GM21447 (cell line): ENCODE results near the gene JAG1.

Experiments
- ATAC-seq: cut with Tn5 transposase; IDR thresholded peaks from one replicate; pipeline ENCODE4 v1.9.1; 2021; ENCODE audit not compliant: unreplicated experiment

JAG1 gene

GRCh38 chr20:10699941-10700340 is 26.1 kb upstream of the JAG1 start:
- no peak for ATAC-seq

- ATAC-seq = no peak
Observed at GRCh38 chr20:10699489-10699888, 25.7 kb upstream of the JAG1 start.

GRCh38 chr20:10696650-10697049 is 22.9 kb upstream of the JAG1 start:
- no peak for ATAC-seq

GRCh38 chr20:10689385-10689784 is 15.6 kb upstream of the JAG1 start:
- no peak for ATAC-seq

GRCh38 chr20:10687895-10688294 is 14.1 kb upstream of the JAG1 start:
- no peak for ATAC-seq

- ATAC-seq = no peak
Observed at GRCh38 chr20:10686356-10687133, 12.7 kb upstream of the JAG1 start.

- no peak for ATAC-seq
Observed at GRCh38 chr20:10683537-10683936, 9.7 kb upstream of the JAG1 start.

- ATAC-seq = no peak
Observed at GRCh38 chr20:10682939-10683338, 9.1 kb upstream of the JAG1 start.

GRCh38 chr20:10681494-10681893 is 7.7 kb upstream of the JAG1 start:
- no peak for ATAC-seq

- ATAC-seq = no peak
Observed at GRCh38 chr20:10680571-10680970, 6.8 kb upstream of the JAG1 start.

- ATAC-seq = no peak
Observed at GRCh38 chr20:10679269-10679668, 5.5 kb upstream of the JAG1 start.

- no peak for ATAC-seq
Observed at GRCh38 chr20:10676518-10676917, 2.7 kb upstream of the JAG1 start.

- ATAC-seq = no peak
Observed at GRCh38 chr20:10675450-10675848, 1.6 kb upstream of the JAG1 start.

GRCh38 chr20:10674684-10675449 is 1.1 kb upstream of the JAG1 start:
- peak; percentile 37 for ATAC-seq

- no peak for ATAC-seq
Observed at GRCh38 chr20:10673176-10673841, 490 bp downstream of the JAG1 start.

GRCh38 chr20:10672624-10673127 is 1.1 kb downstream of the JAG1 start:
- no peak for ATAC-seq

GRCh38 chr20:10671919-10672623 is 1.7 kb downstream of the JAG1 start:
- ATAC-seq = no peak

GRCh38 chr20:10671221-10671918 is 2.4 kb downstream of the JAG1 start:
- peak; percentile 36 for ATAC-seq

- peak; percentile 30 for ATAC-seq
Observed at GRCh38 chr20:10670501-10671220, 3.1 kb downstream of the JAG1 start.
